SK-N-SH (cell line): ENCODE data around the gene POLR3B.

ENCODE experiments used
- EP300 ChIP-seq, 2 experiments: IDR thresholded peaks; 2 replicates each; pipeline versions ENCODE4 v1.4.0 to v1.6.1; 2012; ENCODE audit warnings: borderline replicate concordance in 1 of 2, low read depth in 1 of 2, low read length in 1 of 2
- TEAD4 ChIP-seq: IDR thresholded peaks from 2 replicates; pipeline ENCODE4 v1.4.0; 2012; ENCODE audit warnings: mild to moderate bottlenecking, borderline replicate concordance; ENCODE audit not compliant: insufficient read depth
- TF ChIP-seq, protein P1 (sequence below): fragments of 200-600 bp; sonication (generic); IDR thresholded peaks from 2 replicates; pipeline ENCODE4 v1.6.1; 2017; ENCODE audit warnings: antibody characterized with exemption, mild to moderate bottlenecking, moderate library complexity
- TF ChIP-seq, protein P2 (sequence below): IDR thresholded peaks from 2 replicates; pipeline ENCODE4 v1.4.0; 2012; ENCODE audit warnings: low read depth

DNA sequence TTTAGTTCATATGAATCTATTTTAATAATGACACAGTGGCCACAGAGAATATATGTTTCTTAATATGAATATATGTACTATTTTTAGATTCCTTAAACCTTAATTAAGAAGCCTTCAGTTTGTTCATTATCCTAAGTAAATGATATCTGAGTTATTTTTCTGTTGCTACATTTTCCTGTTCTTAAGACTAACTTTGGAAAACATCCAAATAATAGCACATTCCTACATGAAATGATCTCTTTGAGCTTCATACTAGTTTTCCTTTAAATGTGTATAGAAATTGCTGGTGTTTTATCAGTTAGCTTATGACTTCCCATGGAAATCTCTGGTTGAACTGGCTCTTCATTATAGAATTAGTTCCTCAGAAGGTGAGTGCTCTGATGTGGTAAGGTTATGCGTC is 72.1 kb downstream of the POLR3B start:
- TF ChIP-seq, protein P1, sequence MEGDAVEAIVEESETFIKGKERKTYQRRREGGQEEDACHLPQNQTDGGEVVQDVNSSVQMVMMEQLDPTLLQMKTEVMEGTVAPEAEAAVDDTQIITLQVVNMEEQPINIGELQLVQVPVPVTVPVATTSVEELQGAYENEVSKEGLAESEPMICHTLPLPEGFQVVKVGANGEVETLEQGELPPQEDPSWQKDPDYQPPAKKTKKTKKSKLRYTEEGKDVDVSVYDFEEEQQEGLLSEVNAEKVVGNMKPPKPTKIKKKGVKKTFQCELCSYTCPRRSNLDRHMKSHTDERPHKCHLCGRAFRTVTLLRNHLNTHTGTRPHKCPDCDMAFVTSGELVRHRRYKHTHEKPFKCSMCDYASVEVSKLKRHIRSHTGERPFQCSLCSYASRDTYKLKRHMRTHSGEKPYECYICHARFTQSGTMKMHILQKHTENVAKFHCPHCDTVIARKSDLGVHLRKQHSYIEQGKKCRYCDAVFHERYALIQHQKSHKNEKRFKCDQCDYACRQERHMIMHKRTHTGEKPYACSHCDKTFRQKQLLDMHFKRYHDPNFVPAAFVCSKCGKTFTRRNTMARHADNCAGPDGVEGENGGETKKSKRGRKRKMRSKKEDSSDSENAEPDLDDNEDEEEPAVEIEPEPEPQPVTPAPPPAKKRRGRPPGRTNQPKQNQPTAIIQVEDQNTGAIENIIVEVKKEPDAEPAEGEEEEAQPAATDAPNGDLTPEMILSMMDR = no peak
- TF ChIP-seq, protein P2, sequence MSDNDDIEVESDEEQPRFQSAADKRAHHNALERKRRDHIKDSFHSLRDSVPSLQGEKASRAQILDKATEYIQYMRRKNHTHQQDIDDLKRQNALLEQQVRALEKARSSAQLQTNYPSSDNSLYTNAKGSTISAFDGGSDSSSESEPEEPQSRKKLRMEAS = no peak
- TF ChIP-seq EP300 (IDR thresholded peaks at IDR 0.05; ENCODE audit: borderline replicate concordance in 1 of 2, low read depth in 1 of 2, low read length in 1 of 2) (no peak), TEAD4 (no peak)
